Fibroblast of skin of abdomen (primary cell): Measurements from ENCODE around the gene ABCF3.

Experiments used
- DNase-seq: peaks from one replicate; pipeline ENCODE4 v3.0.0-alpha.2; 2013

The ABCF3 gene

GRCh38 chr3:184186902-184187207 is 856 bp downstream of the ABCF3 start:
- DNase-seq = no peak

DNA sequence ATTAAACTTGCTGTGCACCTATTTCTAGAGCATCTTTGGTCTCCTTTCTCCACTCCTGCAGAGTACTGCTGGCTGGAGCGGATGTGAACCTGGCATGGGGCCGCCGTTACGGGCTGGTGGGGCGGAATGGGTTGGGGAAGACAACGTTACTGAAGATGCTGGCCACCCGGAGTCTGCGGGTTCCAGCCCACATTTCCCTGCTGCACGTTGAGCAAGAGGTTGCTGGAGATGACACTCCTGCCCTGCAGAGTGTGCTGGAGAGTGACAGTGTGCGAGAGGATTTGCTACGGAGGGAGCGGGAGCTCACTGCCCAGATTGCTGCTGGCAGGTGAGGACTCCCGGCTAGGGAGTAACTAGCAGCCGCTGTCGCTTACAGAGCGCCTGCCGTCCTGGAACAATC is 2.1 kb downstream of the ABCF3 start:
- DNase-seq = no peak

GRCh38 chr3:184189421-184189820 is 3.4 kb downstream of the ABCF3 start:
- no peak for DNase-seq

- no peak for DNase-seq
These were observed 6.9 kb downstream of the ABCF3 start for GRCh38 chr3:184192889-184193288.

DNA sequence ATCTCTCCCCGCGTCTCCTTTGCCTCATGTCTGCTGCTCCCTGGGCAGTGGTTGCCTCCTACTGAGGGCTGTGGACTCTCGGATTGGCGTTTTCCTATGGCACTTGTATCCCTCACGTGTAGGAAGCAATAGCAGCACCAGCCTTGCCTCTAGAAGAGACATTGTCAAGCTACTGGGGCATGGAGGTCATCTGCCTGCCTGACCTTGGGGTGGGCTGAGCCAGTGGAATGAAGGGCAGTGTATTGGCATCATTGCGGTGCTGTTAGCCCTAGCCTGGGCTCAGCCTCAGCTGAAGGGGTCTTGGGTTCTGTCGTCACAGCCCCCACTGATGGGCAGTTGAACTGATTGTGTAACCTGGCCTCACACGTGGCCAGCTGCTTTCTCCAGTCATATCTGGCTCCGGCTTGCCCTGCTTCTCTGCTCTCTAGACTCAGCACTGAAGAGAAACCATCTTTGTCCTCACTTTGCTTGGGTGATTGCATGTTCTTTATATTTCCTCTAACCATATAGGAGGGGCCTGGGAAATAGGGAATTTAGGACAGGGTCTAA is 8.1 kb downstream of the ABCF3 start:
- no peak for DNase-seq

- no peak for DNase-seq
These were observed 10.5 kb downstream of the ABCF3 start for GRCh38 chr3:184196536-184196935.

- no peak for DNase-seq
These were observed 12.5 kb downstream of the ABCF3 start for GRCh38 chr3:184198509-184198908.

GRCh38 chr3:184200825-184201224 is 14.8 kb downstream of the ABCF3 start:
- DNase-seq = no peak

- no peak for DNase-seq
These were observed 17.5 kb downstream of the ABCF3 start for GRCh38 chr3:184203526-184203925.

DNA sequence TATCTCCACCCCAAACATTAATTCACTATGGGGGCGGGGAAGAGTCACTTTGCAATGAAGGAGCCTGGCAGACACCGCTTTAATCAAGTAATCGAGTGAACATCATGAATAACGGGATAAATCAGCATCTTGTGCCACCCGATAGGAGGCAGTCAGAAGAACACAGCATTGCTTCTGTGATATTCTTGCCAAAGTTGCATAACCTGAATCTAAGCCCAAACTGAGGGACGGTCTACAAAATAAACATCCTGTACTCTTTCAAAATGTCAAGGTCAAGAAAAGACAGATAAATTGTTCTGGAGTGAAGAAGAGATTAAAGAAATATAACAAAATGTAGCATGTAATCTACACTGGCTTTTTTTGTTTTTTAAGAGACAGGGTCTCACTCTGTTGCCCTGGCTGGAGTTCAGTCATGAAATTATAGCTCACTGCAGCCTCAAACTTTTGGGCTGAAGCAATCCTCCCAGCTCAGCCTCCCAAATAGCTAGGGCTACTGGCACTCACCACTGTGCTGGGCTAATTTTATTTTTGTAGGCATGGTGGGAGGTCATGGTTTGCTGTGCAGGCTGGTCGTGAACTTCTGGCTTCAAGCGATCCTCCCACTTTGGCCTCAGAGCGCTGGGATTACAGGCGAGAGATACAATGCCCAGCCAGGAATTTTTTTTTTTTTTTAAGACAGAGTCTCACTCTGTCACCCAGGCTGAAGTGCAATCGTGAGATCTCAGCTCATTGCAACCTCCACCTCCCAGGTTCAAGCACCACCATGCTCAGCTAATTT is 23.3 kb downstream of the ABCF3 start:
- no peak for DNase-seq

- no peak for DNase-seq
These were observed 25.3 kb downstream of the ABCF3 start for GRCh38 chr3:184211297-184211696.

- DNase-seq = no peak
These were observed 25.7 kb downstream of the ABCF3 start for GRCh38 chr3:184211718-184212117.

DNA sequence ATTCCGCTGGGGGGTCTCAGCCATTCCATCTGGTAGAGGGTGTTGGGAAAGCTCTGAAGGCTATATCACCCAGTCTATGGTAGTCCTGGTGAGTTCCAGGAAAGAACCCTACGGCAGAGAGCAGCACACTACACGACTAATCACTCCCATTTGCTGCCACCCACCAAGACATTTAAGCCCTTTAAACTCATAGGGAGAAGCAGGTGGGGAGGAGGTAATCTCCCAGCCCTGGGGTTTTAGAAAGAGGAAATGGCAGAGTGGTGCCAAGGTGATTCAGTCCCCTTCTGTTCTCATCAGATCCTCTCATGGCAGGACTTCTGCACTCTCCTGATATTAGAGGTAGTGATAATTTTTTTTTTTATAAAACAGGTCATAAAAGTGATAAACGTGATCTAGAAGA is 32.8 kb downstream of the ABCF3 start:
- DNase-seq = no peak

- DNase-seq = no peak
These were observed 36.5 kb downstream of the ABCF3 start for GRCh38 chr3:184222521-184222920.

GRCh38 chr3:184223946-184224345 is 37.9 kb downstream of the ABCF3 start:
- no peak for DNase-seq

DNA sequence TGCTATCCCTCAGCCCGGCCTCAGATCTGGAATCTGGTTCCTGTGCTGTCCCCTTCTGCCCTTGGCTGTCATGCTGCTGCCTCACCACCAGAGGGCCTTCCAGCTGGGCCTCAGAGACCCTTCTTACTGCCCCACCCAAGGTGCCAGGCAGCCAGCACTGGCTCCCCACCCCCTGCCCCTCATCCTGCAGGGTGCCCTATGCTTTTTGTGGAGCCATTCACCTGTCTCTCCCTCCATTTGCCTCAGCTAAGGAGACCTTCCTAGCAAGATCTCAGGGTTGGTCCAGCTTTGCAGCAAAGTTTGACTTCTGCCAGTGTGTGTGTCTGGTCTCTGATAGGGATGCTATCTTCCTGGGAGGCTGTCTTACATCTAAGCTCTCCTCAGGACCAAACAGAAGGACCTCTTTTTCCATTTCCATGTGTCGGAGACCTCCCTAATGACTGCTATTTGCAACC is 41.5 kb downstream of the ABCF3 start:
- no peak for DNase-seq

- no peak for DNase-seq
These were observed 42.6 kb downstream of the ABCF3 start for GRCh38 chr3:184228376-184229137.

DNA sequence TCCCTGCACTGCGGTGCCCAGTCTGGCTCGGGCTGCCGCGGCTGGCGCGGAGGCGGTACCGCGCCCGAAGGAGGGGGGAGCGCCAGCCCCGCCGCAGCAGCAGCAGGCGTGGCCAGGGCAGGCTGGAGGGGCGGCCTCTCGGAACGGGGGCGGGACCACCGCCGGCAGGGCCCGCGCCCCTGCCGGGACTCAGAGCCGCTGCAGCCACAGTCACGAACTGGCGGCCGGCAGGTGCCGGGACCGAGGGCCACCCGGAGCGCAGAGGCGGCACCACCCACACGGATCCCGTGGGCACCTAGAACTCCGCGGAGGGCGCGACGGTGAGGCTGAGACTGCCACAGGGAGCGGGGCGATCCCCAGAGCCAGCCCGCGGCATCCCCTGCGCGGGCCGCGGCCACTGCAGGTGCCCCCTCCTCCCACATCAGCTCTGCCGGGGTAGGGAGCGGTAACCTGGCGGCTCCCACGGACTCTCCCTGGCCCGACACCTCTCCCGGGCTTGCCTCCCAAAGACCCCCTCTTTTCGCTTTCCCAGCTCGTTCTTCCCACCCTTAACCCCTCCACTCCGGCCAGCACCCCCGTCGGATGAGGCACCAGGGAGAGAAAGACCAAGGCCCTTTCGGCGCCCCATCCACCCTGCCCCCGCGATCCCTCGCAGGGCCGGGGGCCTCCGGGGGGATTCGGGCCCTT is 43.5 kb downstream of the ABCF3 start, which contains the start of gene VWA5B2:
Gene VWA5B2, plus strand, starts transcription at position 192 of the 687 bp plus-strand sequence. CDS start 944 bp downstream, outside the sequence.
- peak; percentile 22 for DNase-seq

DNA sequence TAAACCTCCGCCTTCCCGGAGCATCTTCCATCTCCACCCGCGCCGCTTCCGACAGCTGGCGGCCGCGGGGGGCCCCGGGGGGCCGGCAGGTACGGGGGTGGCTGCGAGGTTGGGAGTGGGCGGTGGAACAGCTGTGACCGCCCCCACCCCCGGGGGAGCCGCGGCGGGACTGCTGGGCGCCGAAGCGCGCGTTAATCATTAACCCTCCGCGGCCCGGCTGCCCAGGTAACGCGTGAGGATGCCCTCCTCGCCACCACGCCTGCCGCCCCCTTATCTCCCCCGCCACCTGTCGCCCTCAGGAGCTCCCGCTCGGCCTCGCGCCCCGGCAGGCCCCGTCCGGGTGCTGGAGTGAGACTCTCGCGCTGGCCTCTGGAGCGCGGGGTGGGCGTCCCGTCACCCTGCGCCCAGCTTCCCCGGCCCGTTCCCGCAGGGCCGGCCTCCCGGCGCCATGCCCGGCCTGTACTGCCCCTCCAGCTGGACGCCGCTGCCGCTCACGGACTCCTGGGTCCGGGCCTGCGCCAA is 44.1 kb downstream of the ABCF3 start:
- DNase-seq = no peak

- DNase-seq = no peak
These were observed 44.9 kb downstream of the ABCF3 start for GRCh38 chr3:184230603-184231528.

DNA sequence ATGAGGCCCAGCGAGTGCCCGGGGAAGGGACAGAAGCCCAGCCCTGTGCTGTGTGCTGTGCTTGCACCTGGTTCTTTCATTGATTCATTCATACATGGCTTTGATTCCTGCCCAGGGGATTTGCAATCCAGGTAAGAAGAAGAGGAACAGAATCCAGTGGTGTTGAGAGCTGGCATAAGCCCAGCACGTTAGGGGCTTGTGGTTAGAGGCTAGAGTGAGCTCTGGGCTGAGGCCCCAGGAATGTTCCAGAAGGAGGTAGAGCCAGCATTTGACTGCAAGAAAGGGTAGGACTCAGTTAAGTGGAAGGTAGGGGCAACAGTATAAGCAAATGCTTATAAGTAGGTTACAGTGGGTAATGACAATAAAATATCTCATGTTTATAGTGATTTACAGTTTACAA is 45.7 kb downstream of the ABCF3 start:
- no peak for DNase-seq
